Mesenteric fat pad (tissue), 1 donor: ENCODE results near the gene SHB. TPM values are rescaled to one million over a fixed set of nuclear protein-coding genes. Genes with fewer than 3 reads are reported as not detected.

Experiments used
- DNase-seq: peaks from one replicate; pipeline ENCODE4 v3.0.0-alpha.2; 2020; ENCODE audit warnings: low spot score
- long read RNA-seq: library from polyadenylated mRNA; unstranded; transcript quantifications from one replicate; pipeline ENCODE4 v2.0.0, GENCODE V29; 2020
- total RNA-seq: library from RNA; stranded (reverse); fragmentation: NEBNext Ultra II Directional; extraction: Animal tissue kit (Norgen Biotek cat#: 25700); gene quantifications from one replicate; pipeline ENCODE4 v1.2.1, GENCODE V29; 2021
- donor health status: DM: yes; HTN: yes; CAD: no.

Gene SHB
- 19.3 TPM for total RNA-seq
- long read RNA-seq, partial matches to known transcripts, result 1 of 25 reads
- long read RNA-seq, other reads (novel, unspliced or antisense), result 24 of 25 reads

GRCh38 chr9:38068701-38069628 lies at the start of gene SHB:
Gene SHB, minus strand, starts transcription at chr9:38069227. Its CDS starts 582 bp downstream, at chr9:38068645.
- peak; percentile 93 for DNase-seq

- no peak for DNase-seq
Observed at GRCh38 chr9:38117651-38118050, 48.6 kb upstream of the SHB start.

- no peak for DNase-seq
Observed at GRCh38 chr9:38114905-38115304, 45.9 kb upstream of the SHB start.

- no peak for DNase-seq
Observed at GRCh38 chr9:38112456-38112855, 43.4 kb upstream of the SHB start.

GRCh38 chr9:38112049-38112448 lies 43.0 kb upstream of the SHB start:
- no peak for DNase-seq

- DNase-seq, result no peak
Observed at GRCh38 chr9:38110476-38110875, 41.4 kb upstream of the SHB start.

- no peak for DNase-seq
Observed at GRCh38 chr9:38109601-38110000, 40.6 kb upstream of the SHB start.

GRCh38 chr9:38108326-38108725 lies 39.3 kb upstream of the SHB start:
- DNase-seq, result no peak

- no peak for DNase-seq
Observed at GRCh38 chr9:38107811-38108304, 38.8 kb upstream of the SHB start.

GRCh38 chr9:38107405-38107804 lies 38.4 kb upstream of the SHB start:
- no peak for DNase-seq

GRCh38 chr9:38106488-38106887 lies 37.5 kb upstream of the SHB start:
- no peak for DNase-seq

GRCh38 chr9:38103340-38103739 lies 34.3 kb upstream of the SHB start:
- DNase-seq, result no peak

GRCh38 chr9:38101423-38101822 lies 32.4 kb upstream of the SHB start:
- no peak for DNase-seq

- no peak for DNase-seq
Observed at GRCh38 chr9:38096238-38096805, 27.3 kb upstream of the SHB start.

- no peak for DNase-seq
Observed at GRCh38 chr9:38094165-38094564, 25.1 kb upstream of the SHB start.

- no peak for DNase-seq
Observed at GRCh38 chr9:38092656-38093055, 23.6 kb upstream of the SHB start.

- DNase-seq, result no peak
Observed at GRCh38 chr9:38092200-38092524, 23.1 kb upstream of the SHB start.

GRCh38 chr9:38091310-38092199 lies 22.5 kb upstream of the SHB start:
- DNase-seq, result no peak

- DNase-seq, result no peak
Observed at GRCh38 chr9:38090170-38090569, 21.1 kb upstream of the SHB start.

- DNase-seq, result no peak
Observed at GRCh38 chr9:38089387-38090165, 20.5 kb upstream of the SHB start.
